Stimulated activated CD8-positive, alpha-beta memory T cell treated with anti-CD3 and anti-CD28 coated beads, Interleukin-4, amount 100 ng/mL, for 1 hour (primary cell): Measurements from ENCODE around the gene FBXO15.

Experiments
- DNase-seq, 2 donors: peaks; one replicate each; pipeline ENCODE4 v3.0.0-alpha.2; 2020; ENCODE audit warnings: low read depth in 2 of 2, low spot score in 1 of 2

FBXO15 gene

DNA sequence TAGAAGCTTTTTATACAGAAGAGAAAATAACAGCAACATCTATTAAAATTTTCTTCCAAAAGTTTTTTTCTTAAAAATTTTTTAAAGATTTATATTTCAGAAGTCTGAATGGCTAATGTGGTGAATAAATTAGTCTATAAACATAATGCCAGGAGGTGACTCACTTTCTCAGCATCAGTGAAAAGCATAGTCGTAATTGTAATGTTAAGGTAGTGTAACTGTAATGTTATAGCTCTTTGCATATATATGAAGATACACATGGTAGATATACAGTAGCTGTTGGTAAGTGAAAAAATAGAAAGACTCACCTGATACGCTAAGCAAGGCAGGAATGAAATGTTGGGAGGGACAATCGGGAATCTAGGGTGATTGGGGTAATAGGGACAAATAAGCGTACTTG is 6.2 kb upstream of the FBXO15 start:
- no peak for DNase-seq

DNA sequence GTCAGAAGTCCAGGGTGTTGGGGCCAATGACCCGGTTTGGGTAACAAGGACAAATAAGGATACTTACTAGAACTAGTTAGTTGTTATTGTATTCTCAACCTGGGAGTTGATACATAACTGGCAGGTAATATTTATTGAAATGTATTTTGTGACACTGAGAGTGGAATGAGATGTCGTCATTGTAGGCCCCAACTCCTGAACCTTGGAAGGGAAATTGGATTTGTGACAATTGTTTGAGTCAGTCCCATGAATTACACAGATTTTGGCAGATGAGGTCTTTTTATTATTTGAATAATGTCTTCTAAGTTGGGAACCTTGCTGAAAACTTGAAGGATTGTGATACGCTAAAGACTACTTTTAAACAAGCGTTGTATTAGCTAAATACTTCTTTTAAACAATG is 5.7 kb upstream of the FBXO15 start:
- DNase-seq, result no peak

DNA sequence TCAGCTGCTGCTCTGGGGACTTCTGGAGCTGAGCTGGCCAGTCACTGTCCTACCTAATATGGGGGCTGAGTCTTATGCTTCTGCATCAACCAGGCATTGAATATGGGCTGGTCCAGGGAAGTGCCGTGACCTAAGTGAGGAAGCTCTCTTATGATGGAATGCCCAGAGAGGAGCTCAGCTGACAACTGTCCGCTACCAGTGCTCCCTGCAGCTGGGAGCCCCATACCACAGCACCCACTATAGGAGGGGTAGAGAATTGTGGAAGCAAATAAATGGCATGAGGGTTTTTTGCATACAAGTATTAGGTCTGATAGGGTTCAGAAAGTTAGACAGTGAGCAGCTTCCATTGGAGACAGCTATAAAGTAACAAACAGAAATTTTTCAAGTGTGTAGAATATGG is 5.2 kb upstream of the FBXO15 start:
- no peak for DNase-seq

DNA sequence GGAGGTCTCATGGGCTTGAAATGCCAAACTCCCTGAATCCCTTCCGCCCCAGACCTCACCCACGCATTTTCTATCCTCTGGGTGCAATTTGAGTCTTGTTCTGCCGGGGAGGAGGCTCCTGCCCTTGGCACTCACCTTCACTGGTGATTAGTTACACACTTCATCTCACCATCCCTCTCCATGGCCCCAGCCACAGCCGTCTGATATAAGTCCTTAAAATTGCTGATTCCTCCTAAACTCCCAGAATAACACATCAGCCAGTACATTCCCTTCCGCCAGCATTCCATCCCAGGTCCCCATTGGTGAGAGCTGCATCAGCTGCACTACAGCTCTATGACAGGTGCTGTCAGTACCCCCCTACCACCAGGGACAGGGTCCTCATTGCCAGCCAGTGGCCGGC is 4.6 kb upstream of the FBXO15 start:
- no peak for DNase-seq

DNA sequence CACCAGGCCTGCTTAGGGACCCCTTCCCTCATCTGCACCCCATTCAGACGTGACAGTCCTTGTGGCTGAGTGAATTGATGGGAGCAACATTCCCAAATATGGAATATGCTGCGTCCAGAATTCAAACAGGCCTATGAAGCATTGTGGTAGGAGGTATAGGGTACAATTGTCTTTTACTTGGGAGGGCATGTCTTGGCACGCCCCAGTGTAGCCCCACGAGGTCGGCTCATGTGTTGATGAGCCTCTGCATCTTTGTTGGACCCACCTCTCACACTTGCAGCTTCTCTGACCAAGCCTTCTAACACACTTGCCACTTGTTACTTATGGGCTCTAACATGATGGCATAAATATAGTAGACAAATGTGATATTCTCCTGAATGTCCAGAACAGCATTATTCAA is 2.2 kb upstream of the FBXO15 start:
- no peak for DNase-seq

DNA sequence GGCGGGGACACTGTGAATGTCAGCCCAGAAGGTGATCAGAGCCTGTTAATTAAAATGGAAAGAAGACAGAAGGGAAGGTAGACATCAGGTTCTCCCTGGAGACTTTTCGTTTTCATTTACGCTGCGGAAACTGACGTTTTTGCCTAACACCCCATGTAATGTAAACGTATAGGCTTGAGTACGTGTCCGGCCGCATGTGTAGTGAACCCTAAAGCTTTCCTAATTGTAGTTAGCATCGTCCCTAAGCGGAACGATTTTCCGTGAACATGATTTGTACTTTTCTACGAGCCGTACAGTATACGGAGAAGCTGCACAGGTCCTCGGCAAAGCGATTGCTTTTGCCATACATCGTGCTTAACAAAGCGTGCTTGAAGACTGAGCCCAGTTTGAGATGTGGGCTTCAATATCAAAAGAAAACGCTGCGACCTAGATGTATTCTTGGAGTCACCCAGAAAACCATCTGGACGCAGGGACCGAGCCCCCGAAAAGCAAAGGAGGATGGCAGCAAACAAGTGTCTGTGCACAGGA is 973 bp upstream of the FBXO15 start:
- DNase-seq, result no peak

DNA sequence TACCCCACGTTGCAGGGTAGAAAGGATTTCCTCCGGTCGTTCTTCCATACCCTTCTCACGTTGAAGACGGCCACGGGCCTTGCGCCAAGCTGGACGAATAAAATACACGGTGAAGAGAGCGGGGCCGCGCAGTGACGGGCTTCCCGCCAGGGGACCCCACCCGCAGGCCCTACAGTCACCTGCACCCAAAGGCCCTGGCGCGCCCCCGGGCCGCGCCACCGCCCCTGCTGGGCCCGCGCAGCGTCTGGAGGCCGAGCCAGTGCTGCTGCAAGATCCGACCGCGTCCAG is 199 bp downstream of the FBXO15 start:
- no peak for DNase-seq

DNA sequence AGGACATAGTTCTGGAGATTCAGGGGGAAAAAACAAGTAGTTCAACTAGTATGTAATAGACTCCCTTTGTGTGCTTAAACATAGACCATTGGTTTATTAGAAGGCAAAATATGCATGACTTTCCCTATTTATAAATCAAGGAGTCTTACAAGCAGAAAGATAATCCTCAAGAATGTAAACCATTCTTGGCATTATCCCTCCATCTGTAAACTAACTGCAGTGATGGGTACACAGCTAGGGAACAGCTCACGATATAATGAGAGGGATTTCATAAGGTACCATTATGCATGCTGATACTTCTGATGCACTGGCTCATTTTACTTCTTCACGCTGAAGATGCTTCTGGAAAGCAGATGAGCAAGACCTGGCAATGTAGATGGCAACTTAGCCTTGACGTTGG is 878 bp downstream of the FBXO15 start:
- no peak for DNase-seq

DNA sequence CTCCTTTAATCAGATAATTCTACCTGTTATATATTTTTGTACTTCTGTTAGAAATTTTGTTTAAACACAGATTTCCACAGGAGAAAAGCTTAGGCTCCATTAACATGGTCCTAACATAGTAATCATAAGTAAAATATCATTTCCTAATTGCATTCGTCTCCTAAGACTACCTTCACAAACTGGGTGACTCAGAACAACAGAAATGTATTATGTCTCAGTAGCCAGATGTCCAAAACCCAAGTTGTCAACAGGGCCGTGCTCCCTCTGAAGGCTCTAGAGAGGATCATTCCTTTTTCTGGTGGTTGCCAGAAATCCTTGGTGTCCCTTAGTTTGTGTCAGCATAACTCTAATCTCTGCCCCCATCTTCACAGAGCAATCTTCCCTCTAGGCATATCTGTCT is 5.4 kb downstream of the FBXO15 start:
- DNase-seq, result no peak

DNA sequence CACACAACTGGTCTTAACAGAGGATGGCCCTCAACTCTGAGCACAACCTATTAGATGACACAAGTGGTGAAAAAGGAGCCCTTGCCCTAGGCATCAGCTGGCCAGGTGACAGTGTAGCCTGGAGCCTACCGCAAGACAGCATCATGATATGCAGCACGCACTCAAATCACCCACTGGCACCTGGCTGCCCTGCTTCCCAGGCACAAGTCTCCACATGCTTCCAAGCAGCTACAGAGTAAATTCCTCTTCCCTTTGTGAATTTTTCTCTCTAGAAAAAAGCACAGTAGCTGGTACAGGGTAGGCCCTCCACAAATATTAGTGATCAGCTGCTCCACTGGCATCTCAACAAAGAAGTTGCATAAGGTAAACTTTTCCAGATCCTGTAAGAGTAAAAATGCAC is 6.0 kb downstream of the FBXO15 start:
- no peak for DNase-seq

DNA sequence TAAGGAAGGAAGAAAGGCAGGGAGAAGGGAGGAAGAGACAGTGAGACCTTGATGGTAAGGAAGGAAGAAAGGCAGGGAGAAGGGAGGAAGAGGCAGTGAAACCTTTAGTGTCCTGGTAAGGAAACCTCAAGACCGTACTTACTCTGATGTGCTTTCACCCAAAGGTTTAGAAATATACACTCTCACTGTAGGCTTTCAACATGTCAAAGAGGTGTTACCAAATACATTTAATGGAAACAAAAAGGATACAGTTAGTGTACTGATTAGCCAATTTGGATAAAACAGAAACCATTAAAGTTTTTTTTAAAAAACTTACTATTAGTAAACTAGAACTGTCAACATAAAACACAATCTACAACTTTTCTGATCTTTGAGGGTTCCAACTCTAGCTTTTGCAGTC is 7.1 kb downstream of the FBXO15 start:
- DNase-seq, result no peak

DNA sequence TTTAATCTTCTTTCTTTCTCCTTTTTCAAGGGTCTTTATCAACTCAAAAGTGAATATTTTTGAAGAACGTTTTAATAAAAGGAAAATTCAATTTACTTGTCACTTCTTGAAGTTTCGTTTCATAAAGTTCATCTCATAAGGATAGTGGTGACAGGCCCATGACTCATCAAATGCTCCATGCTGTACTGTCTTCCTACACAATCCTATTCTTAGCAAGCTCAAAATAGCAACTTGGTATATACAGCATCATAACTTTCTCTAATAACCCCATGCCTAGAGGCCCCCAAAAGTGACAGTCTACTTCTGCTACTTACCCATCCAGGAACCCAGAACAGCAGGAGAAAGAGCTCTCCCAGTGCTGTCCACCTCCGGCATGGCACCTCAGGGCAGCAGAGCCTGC is 7.7 kb downstream of the FBXO15 start:
- no peak for DNase-seq

DNA sequence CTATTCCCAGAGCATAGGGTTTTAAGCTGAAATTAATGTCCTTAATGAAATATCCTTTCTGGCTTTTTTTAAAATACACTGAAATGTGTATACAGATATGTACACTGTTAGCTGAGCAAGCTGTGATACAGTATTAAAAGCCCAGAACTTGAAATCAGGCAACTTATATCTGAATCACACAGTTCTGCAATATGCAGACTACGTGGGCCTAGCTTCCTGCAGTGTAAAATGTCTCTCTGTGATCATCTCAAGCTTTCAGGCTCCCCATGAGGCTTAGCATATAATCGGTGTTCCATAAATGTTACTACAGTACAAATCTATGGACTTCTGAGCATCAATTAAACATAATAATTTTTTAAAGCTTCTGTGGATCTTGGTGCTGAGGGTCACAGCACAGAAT is 8.2 kb downstream of the FBXO15 start:
- DNase-seq, result no peak

DNA sequence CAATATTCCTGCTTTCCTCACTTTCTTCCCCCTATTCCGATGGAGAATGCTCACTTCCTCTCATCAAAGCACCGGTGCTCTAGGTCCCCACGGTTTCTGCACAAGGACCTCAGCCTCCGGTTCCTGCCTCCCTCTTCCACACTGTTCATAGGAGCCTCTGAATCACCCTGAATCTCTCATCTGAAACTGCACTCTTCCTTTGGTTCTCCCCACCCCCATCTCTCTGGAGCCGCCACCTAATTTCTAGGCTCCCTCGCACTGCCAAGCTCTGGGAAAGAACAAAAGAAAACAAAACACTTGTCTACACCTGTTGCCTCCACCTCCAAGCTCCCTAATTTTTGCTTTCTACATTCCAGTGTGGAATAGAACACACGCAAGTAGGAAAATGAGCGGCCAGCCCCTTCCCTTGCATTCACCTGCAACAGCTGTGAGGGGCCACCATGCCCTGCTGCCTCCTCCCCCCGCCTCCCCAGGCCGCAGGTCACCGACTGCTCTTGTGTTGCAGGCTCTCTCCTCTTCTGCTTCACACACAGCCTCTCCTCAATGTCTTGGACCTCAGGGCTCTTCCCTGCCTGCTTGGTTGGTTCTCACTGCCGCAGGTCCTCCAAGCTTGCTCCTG is 9.6 kb downstream of the FBXO15 start:
- DNase-seq, result no peak

DNA sequence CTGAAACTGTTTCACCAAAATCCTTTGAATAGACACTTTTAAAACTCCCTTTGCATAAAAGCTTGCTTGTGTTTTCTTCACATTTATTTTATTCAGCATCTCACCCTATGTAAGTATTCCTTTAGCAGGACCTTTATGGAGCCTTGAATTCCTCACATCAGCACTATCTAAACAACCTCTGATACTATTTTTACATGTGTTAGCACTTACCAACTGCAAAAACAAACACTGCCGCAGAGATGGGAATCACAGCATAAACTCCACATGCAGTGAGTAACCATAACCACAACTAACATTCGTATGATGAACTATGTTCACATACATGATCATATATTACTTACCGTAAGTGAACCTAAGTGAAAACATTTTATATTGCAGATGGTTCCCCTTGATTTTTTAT is 15.4 kb downstream of the FBXO15 start:
- DNase-seq, result no peak

DNA sequence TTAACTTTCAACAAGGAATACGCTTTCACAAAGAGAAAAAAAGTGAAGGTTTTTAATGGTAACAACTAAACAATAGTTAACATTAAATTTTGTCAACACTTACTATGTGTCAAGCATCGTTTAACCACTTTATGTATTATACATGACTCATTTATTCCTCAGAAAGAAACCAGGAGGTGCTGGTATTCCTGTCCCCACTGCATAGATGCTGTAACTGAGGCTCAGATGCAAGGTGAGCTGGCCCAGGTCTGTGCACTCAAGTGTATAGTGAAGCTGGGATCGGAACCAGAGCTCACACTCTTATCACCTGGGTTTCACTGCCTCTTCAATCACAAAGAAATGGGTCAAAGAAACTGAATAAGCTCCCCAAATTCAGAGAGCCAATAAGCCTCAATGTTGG is 16.5 kb downstream of the FBXO15 start:
- no peak for DNase-seq

DNA sequence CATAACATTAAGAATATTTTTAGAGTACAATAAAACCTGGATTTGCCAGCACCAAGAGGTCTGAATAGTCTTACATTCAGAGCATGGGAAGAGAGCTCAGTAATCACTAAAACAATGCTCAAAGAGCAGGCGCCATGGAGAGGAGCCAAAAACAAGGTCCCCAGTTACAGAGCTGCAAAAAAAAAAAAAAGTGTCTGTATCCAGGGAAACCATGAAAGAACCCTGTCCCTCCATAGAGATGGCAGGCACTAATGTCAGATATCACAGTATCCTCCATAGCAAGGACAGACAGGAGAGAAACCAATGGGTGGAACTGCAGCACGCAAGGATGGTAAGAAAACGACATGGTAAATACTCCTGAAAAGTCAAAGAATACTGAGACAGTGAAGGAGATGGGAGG is 19.5 kb downstream of the FBXO15 start:
- DNase-seq, result no peak

DNA sequence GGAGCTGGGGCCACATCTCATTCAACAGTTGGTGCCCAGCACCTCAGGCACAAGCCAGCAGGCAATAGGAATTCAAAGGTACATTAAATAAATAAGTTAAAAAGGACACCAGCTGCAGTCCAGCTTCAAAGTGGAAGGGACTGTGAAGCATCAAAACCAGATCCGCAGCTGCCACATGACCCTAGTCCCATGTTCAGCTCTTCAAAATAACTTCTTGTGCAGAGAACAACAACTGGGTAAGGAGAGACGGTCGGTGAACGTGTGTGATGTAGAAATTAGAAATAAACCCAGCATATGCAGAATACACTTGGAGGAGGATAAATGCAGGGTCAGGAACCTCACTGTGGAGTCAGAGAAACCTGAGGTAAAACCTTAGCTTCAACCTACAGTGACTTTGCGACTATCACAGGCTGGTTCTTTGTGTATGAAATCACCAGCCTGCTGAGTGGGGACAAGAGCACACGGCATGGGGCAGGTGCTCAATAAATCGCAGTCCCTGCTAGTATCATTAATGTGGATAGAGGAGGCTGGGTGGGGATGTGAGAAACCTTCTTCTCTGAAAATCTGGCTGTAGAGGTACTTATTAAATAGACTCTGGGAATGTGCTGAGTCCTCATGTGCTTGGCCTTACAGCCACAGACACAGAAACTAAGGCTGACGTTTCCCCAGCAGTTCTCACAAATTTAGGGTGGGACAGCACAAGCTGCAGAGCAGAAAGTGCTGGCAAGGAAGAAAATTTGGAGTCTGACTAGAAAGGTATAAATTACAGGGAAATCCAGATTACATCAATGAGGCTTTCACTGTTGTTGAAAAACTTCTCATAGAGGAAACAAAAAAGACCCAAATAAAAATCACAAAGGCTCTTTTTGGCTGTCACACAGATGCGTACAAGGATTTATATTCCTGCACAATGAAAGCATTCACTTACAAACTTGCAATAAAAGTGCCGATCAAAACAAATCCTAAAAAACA is 20.7 kb downstream of the FBXO15 start:
- no peak for DNase-seq

DNA sequence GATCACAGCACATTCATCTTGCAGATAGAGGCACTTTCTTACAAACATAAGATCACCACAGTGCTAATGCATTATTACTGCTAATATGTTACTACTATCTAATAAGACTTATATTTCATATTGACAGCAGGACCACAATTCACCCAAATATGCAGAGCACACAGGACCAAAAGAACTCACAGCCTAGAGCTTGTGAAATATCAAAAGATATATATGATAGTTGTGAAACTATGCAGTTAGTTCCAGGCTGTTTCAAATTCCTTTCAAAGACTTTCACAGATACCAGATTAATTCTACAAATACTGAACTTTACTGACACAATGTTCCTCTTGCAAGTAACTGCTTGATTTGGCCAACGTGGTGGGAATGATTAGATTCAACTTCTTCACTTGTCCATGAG is 23.0 kb downstream of the FBXO15 start:
- no peak for DNase-seq

DNA sequence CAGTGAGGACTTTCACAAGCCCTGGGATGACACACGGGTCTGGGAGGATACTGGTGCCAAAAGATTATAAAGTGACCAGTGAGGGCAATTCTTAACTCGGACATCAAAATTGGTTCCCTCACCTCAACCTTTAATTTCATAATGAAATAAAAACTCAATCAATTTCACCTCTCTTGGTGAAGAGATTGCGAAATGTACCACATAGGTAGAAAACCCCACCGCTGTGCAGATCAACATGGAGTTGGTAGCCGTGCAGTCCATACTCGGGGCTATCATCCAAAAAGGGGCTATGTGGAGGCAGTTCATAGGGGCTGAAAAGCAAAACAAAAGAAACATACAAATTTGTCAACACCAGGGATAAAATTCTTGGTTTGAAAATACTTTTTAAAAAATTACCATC is 24.4 kb downstream of the FBXO15 start:
- no peak for DNase-seq

DNA sequence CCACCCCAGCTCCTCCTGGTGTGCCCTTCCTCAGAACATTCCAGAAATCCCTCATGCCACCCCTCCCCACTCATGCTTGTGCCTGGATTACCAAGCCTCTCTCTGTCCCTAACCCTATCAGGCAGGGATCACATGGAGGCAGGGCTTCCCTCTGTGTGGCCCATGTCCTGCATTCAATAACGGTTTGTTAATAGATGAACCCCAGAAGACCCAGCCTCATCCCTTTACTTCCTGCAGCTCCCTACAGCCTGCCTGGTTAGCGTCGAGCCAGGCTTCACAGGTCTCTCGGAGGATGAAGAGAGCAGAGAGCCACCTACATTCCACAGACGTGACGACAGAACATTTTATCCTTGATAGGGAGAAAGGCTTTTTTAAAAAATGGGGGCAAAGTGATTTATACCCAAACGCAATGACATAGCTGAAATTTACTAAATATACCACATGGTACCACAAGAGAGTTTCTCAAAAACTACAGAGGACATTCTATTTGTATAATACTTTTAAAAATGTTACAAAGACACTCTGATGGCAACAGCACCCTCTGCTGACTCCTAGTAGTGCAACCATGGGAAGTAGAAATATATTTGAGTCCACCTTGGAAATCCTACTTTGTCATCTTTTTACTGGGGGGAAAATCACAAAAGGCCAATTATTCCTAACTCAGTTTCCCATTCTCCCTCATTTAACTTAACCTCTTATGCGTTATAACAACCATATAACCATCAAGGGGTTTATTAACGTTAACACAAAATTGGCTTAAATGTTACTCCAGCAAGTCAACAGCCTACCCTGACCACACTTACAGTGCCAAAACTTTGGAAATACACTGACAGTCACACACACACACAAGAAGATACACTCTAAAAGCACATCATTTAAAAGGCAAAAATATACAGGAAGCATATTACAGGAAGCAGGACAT is 30.7 kb downstream of the FBXO15 start:
- no peak for DNase-seq

DNA sequence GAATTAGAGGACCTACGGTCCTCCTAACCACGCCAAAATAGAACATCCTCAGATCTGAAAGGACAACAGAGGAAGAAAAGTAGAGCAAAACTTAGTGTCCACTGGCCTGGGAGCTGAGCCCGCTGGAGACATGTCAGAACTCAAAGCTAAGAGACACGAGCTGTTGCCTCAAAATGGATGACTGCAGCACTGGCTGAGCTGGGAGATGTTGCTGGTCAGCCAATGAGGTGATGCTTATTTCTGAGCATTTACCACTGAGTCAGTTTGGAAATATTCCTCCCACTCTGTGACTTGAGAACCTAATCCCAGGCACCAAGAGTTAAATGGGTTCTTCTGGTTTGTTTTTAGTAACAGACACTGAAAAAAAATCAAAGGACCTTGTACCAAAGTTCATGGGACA is 32.6 kb downstream of the FBXO15 start:
- no peak for DNase-seq
